IMR-90 (cell line): Measurements from ENCODE around the gene SUPT3H. TPM values are rescaled to one million over a fixed set of nuclear protein-coding genes. Genes with fewer than 3 reads are reported as not detected.

Source experiments
- ATAC-seq: fragments of 200-7000 bp; cut with Tn5 transposase; 2 replicates; pipeline ENCODE4 v1.9.1; 2020; ENCODE audit warnings: low read depth, mild to moderate bottlenecking, moderate library complexity
- BruUV-seq: library from RNA; stranded (reverse); fragments of 400-500 nt; replicated peaks from 2 replicates; lab custom pipeline; 2021; lab: Mats Ljungman, UMichigan
- CTCF ChIA-PET: fragments of 300-600 bp; formaldehyde crosslinking; extraction: SDS; loops from one replicate; lab custom pipeline; 2021; ENCODE audit warnings: antibody characterized with exemption; lab: Yijun Ruan, JAX
- POLR2A ChIA-PET: fragments of 300-600 bp; sonication (Branson Sonifier 250); formaldehyde crosslinking; loops from one replicate; lab custom pipeline; 2022; ENCODE audit warnings: antibody characterized with exemption; ENCODE audit not compliant: unreplicated experiment; lab: Charles Lee
- DNase-seq: peaks from one replicate; pipeline ENCODE4 v3.0.0; 2013
- H2AFZ ChIP-seq: replicated peaks from 2 replicates; pipeline ENCODE3; 2013; ENCODE audit warnings: low read length, mild to moderate bottlenecking; ENCODE audit not compliant: poor library complexity
- H2AK5ac ChIP-seq: 2 replicates; pipeline ENCODE4 v1.6.1; 2013; ENCODE audit warnings: low read depth, low read length, inconsistent platforms
- H2AK9ac ChIP-seq: replicated peaks from 2 replicates; pipeline ENCODE3; 2013; ENCODE audit warnings: mild to moderate bottlenecking, low read depth, low read length, moderate library complexity; ENCODE audit not compliant: poor library complexity
- H2BK120ac ChIP-seq: 2 replicates; pipeline ENCODE4 v1.6.1; 2013; ENCODE audit warnings: low read depth, low read length, inconsistent platforms
- H2BK15ac ChIP-seq: 3 replicates; pipeline ENCODE4 v1.6.1; 2013; ENCODE audit warnings: low read depth, low read length, inconsistent platforms
- H2BK20ac ChIP-seq: 2 replicates; pipeline ENCODE4 v1.6.1; 2013; ENCODE audit warnings: low read depth, mild to moderate bottlenecking, inconsistent platforms, low read length, moderate library complexity
- H2BK5ac ChIP-seq: 2 replicates; pipeline ENCODE4 v1.6.1; 2013; ENCODE audit warnings: mild to moderate bottlenecking, low read depth, low read length, inconsistent platforms; ENCODE audit not compliant: poor library complexity, severe bottlenecking
- H3K14ac ChIP-seq: replicated peaks from 2 replicates; pipeline ENCODE4 v1.6.1; 2013; ENCODE audit warnings: low read depth, low read length, inconsistent platforms
- H3K18ac ChIP-seq: 2 replicates; pipeline ENCODE4 v1.6.1; 2013; ENCODE audit warnings: low read depth, low read length, control low read depth
- H3K23ac ChIP-seq: 2 replicates; pipeline ENCODE4 v1.6.1; 2013; ENCODE audit warnings: low read depth, low read length, inconsistent platforms
- H3K27ac ChIP-seq: 2 replicates; pipeline ENCODE4 v1.5.1; 2013; ENCODE audit warnings: mild to moderate bottlenecking, control low read depth, low read length; ENCODE audit not compliant: insufficient read depth
- H3K27me3 ChIP-seq: 2 replicates; pipeline ENCODE4 v1.6.1; 2013; ENCODE audit warnings: low read length; ENCODE audit not compliant: control insufficient read depth, insufficient read depth
- H3K36me3 ChIP-seq: 2 replicates; pipeline ENCODE4 v1.6.1; 2013; ENCODE audit warnings: low read length, mixed read lengths; ENCODE audit not compliant: control insufficient read depth, insufficient read depth
- H3K4ac ChIP-seq: 2 replicates; pipeline ENCODE4 v1.6.1; 2013; ENCODE audit warnings: low read depth, low read length, inconsistent platforms
- H3K4me1 ChIP-seq: 2 replicates; pipeline ENCODE4 v1.6.1; 2013; ENCODE audit warnings: low read length, mixed read lengths; ENCODE audit not compliant: control insufficient read depth, insufficient read depth
- H3K4me2 ChIP-seq: 2 replicates; pipeline ENCODE4 v1.6.1; 2013; ENCODE audit warnings: low read depth, mild to moderate bottlenecking, control low read depth, low read length, moderate library complexity
- H3K4me3 ChIP-seq: 2 replicates; pipeline ENCODE4 v1.5.1; 2013; ENCODE audit warnings: low read depth, mild to moderate bottlenecking, control low read depth, low read length, moderate library complexity; ENCODE audit not compliant: insufficient read depth
- H3K56ac ChIP-seq: 2 replicates; pipeline ENCODE4 v1.6.1; 2013; ENCODE audit warnings: low read length, inconsistent platforms; ENCODE audit not compliant: insufficient read depth; ENCODE audit errors: extremely low read depth
- H3K79me1 ChIP-seq, 2 experiments: 2 replicates each; pipeline ENCODE4 v1.6.1; 2013; ENCODE audit warnings: low read length in 2 of 2, inconsistent platforms in 1 of 2, low read depth in 1 of 2
- H3K9ac ChIP-seq: 2 replicates; pipeline ENCODE4 v1.6.1; 2013; ENCODE audit warnings: low read depth, low read length, control low read depth
- H3K9me1 ChIP-seq: 2 replicates; pipeline ENCODE4 v1.6.1; 2013; ENCODE audit warnings: low read length, inconsistent platforms; ENCODE audit not compliant: insufficient read depth
- H3K9me3 ChIP-seq: 2 replicates; pipeline ENCODE4 v1.6.1; 2013; ENCODE audit warnings: low read length; ENCODE audit not compliant: control insufficient read depth, insufficient read depth
- H4K20me1 ChIP-seq: 2 replicates; pipeline ENCODE4 v1.6.1; 2013; ENCODE audit warnings: low read length, inconsistent platforms; ENCODE audit not compliant: insufficient read depth
- H4K5ac ChIP-seq: 2 replicates; pipeline ENCODE4 v1.6.1; 2013; ENCODE audit warnings: mild to moderate bottlenecking, low read depth, low read length, control low read depth
- H4K8ac ChIP-seq, 2 experiments: 2 replicates each; pipeline ENCODE4 v1.6.1; 2013; ENCODE audit warnings: low read depth in 2 of 2, low read length in 2 of 2, control low read depth in 1 of 2, inconsistent platforms in 1 of 2
- H4K91ac ChIP-seq: 2 replicates; pipeline ENCODE4 v1.6.1; 2013; ENCODE audit warnings: low read depth, low read length, inconsistent platforms; ENCODE audit not compliant: insufficient read depth
- BHLHE40 ChIP-seq: fragments of 150-350 bp; IDR thresholded peaks from 2 replicates; pipeline ENCODE4 v1.6.1; 2016; ENCODE audit warnings: mild to moderate bottlenecking, low read depth, low read length
- CEBPB ChIP-seq: IDR thresholded peaks from 2 replicates; pipeline ENCODE4 v1.6.1; 2012; ENCODE audit warnings: low read depth, low read length, improper control_type of control experiment
- CHD1 ChIP-seq: IDR thresholded peaks from 2 replicates; pipeline ENCODE4 v1.6.1; 2012; ENCODE audit warnings: low read depth, low read length, improper control_type of control experiment
- CTCF ChIP-seq: conservative IDR thresholded peaks from 2 replicates; pipeline ENCODE4 v1.5.1; 2012; ENCODE audit warnings: mild to moderate bottlenecking, low read depth, low read length, improper control_type of control experiment
- ELK1 ChIP-seq: fragments of 150-350 bp; IDR thresholded peaks from 2 replicates; pipeline ENCODE4 v1.6.1; 2016; ENCODE audit warnings: low read depth, mild to moderate bottlenecking, low read length, moderate library complexity, borderline replicate concordance
- FOS ChIP-seq: fragments of 150-350 bp; IDR thresholded peaks from 2 replicates; pipeline ENCODE4 v1.6.1; 2016; ENCODE audit warnings: low read depth, low read length
- MAZ ChIP-seq: IDR thresholded peaks from 2 replicates; pipeline ENCODE4 v1.6.1; 2012; ENCODE audit warnings: low read depth, mild to moderate bottlenecking, low read length, improper control_type of control experiment, moderate library complexity, borderline replicate concordance
- MXI1 ChIP-seq: IDR thresholded peaks from 2 replicates; pipeline ENCODE4 v1.6.1; 2012; ENCODE audit warnings: low read depth, mild to moderate bottlenecking, low read length, moderate library complexity, borderline replicate concordance
- NFE2L2 ChIP-seq: fragments of 150-350 bp; IDR thresholded peaks from 2 replicates; pipeline ENCODE4 v1.6.1; 2016; ENCODE audit warnings: low read depth, mild to moderate bottlenecking, low read length
- POLR2A ChIP-seq: IDR thresholded peaks from 2 replicates; pipeline ENCODE4 v1.6.1; 2012; ENCODE audit warnings: mild to moderate bottlenecking, low read depth, low read length
- RAD21 ChIP-seq: IDR thresholded peaks from 2 replicates; pipeline ENCODE4 v1.6.1; 2012; ENCODE audit warnings: low read length, improper control_type of control experiment
- RCOR1 ChIP-seq: IDR thresholded peaks from 2 replicates; pipeline ENCODE4 v1.6.1; 2012; ENCODE audit warnings: mild to moderate bottlenecking, low read length, improper control_type of control experiment; ENCODE audit not compliant: insufficient replicate concordance
- RFX5 ChIP-seq: IDR thresholded peaks from 2 replicates; pipeline ENCODE4 v1.8.0; 2012; ENCODE audit warnings: low read depth, mild to moderate bottlenecking, low read length, moderate library complexity
- SMC3 ChIP-seq: fragments of 150-350 bp; IDR thresholded peaks from 2 replicates; pipeline ENCODE4 v1.6.1; 2016; ENCODE audit warnings: low read depth, mild to moderate bottlenecking, antibody characterized with exemption, low read length, moderate library complexity
- USF2 ChIP-seq: fragments of 150-350 bp; IDR thresholded peaks from 2 replicates; pipeline ENCODE4 v1.6.1; 2017; ENCODE audit warnings: mild to moderate bottlenecking, antibody characterized with exemption, low read length, low read depth
- whole genome bisulfite sequencing, 2 experiments: methylation state at CpG; one replicate each; pipeline versions ENCODE4 v1.1.5 to v1.1.7; 2013; ENCODE audit warnings: missing lambda C conversion rate in 2 of 2; ENCODE audit not compliant: insufficient read length in 1 of 2; ENCODE audit errors: extremely low coverage in 2 of 2; 5-methylcytosine and 5-hydroxymethylcytosine counted together
- dilution Hi-C: fragments of 300-500 bp; cut with HindIII; formaldehyde crosslinking; loops from one replicate; pipeline ENCODE4 v1.14.3; 2018; ENCODE audit warnings: low sequenced_read_pairs; ENCODE audit not compliant: unreplicated experiment
- in situ Hi-C: fragments of 300-500 bp; cut with MboI; formaldehyde crosslinking; loops from 3 replicates; pipeline ENCODE4 v1.14.3; 2019; ENCODE audit warnings: low sequenced_read_pairs, inconsistent platforms, mixed read lengths
- intact Hi-C: fragments of 100-400 bp; cut with micrococcal nuclease; formaldehyde crosslinking; loops from 2 replicates; pipeline ENCODE4 v1.10.0; 2022
- polyA plus RNA-seq, 3 experiments: library from polyadenylated mRNA; depleted of rRNA; stranded (reverse); fragments of >200 nt; gene quantifications; 2 replicates each; pipeline ENCODE4 v1.2.3, GENCODE V29; 2012; ENCODE audit warnings: low replicate concordance in 1 of 3
- total RNA-seq: library from RNA; depleted of rRNA; stranded (reverse); fragments of >200 nt; gene quantifications from 2 replicates; pipeline ENCODE4 v1.2.3, GENCODE V29; 2012

Gene SUPT3H
- total and polyA plus RNA-seq, 2 of the 4 experiments (the other 2 are of a cell fraction): 4.5 to 5.0 TPM

- in situ Hi-C loops (no loop called here), intact Hi-C loops (no loop called here), dilution Hi-C loops (no loop called here)
- Histone ChIP-seq H3K23ac (no peak overlapping the region), H3K9me3 (peaks cover 3% of the 10 kb centered on the region), H2AK9ac (no peak overlapping the region), H3K9ac (no peak overlapping the region), H3K27ac (no peak overlapping the region), H2AK5ac (no peak overlapping the region), H2BK5ac (no peak overlapping the region), H3K4me3 (no peak overlapping the region), H3K79me1 (no peaks in the 10 kb centered on the region), H3K27me3 (no peaks in the 10 kb centered on the region), H3K56ac (no peak overlapping the region), H4K20me1 (no peaks in the 10 kb centered on the region), H2BK15ac (no peak overlapping the region), H3K4ac (no peak overlapping the region), H2AFZ (no peak overlapping the region), H3K18ac (no peak overlapping the region), H4K91ac (no peak overlapping the region), H2BK120ac (no peak overlapping the region), H3K36me3 (no peaks in the 10 kb centered on the region), H3K14ac (no peak overlapping the region), H4K5ac (no peak overlapping the region), H3K4me2 (no peak overlapping the region), H4K8ac (no peak overlapping the region), H3K4me1 (no peaks in the 10 kb centered on the region), H2BK20ac (no peak overlapping the region), H3K9me1 (no peaks in the 10 kb centered on the region)
- WGBS, 2 experiments: no CpG with 5 or more reads among the region's 4 CpGs
- ChIA-PET CTCF (no interaction called here), POLR2A (no interaction called here)
- DNase-seq (no peak), ATAC-seq (no peak)
- TF ChIP-seq RAD21 (no peak), CHD1 (no peak), CTCF (no peak), NFE2L2 (no peak), FOS (no peak), RCOR1 (no peak), SMC3 (no peak), MXI1 (no peak), ELK1 (no peak), MAZ (no peak), RFX5 (no peak), POLR2A (no peak), BHLHE40 (no peak), CEBPB (no peak), USF2 (no peak)
- BruUV-seq: no TSS peak
Measured at GRCh38 chr6:45027126-45027525, 350.6 kb downstream of the SUPT3H start.
